ENCODE results near the gene PRODH2.

The PRODH2 gene

GRCh38 chr19:35853038-35853756, 40.6 kb upstream of the PRODH2 start:
- no peaks in the 10 kb centered on the region for H3F3A ChIP-seq (ENCODE audit: control insufficient read depth, insufficient read depth)
- H3K4me3 ChIP-seq (ENCODE audit: low read length): no peak overlapping the region
- H3K9me3 ChIP-seq (ENCODE audit: control insufficient read depth, insufficient read depth, low read length): no peaks in the 10 kb centered on the region
- H3K9me2 ChIP-seq (replicated peaks; ENCODE audit: control insufficient read depth, low read length): no peaks in the 10 kb centered on the region
- H3K36me3 ChIP-seq (ENCODE audit: control insufficient read depth, low read length): no peaks in the 10 kb centered on the region
- peaks cover 11% of the 10 kb centered on the region for H3K27me3 ChIP-seq (ENCODE audit: control insufficient read depth, low read length)
- no peak for TF ChIP-seq CTCF (IDR thresholded peaks at IDR 0.05; ENCODE audit: low read depth, low read length, poor library complexity, severe bottlenecking)
- TF ChIP-seq EZH2phosphoT487 (IDR thresholded peaks at IDR 0.05; ENCODE audit: borderline replicate concordance, low read length): no peak
- H3K4me1 ChIP-seq (ENCODE audit: control insufficient read depth, low read length): peaks cover 20% of the 10 kb centered on the region
- no peak overlapping the region for H3K27ac ChIP-seq (ENCODE audit: low read depth, low read length)
- H3K4me2 ChIP-seq (ENCODE audit: low read length): no peak overlapping the region
- no peaks in the 10 kb centered on the region for H3K79me2 ChIP-seq (ENCODE audit: control insufficient read depth, low read length)
- no peaks in the 10 kb centered on the region for H4K20me1 ChIP-seq (ENCODE audit: control insufficient read depth, insufficient read depth, low read depth, low read length)

GRCh38 chr19:35852029-35852780, 39.6 kb upstream of the PRODH2 start, which contains the start of gene NPHS1:
Gene NPHS1 (minus strand): TSS chr19:35852504. CDS start chr19:35851837, 667 bp downstream.
- Histone ChIP-seq H3K9me2 (replicated peaks; ENCODE audit: control insufficient read depth, low read length) (no peaks in the 10 kb centered on the region), H3K79me2 (ENCODE audit: control insufficient read depth, low read length) (no peaks in the 10 kb centered on the region), H3K4me2 (ENCODE audit: low read length) (no peak within 1 kb of the TSS), H3K9me3 (ENCODE audit: control insufficient read depth, insufficient read depth, low read length) (no peaks in the 10 kb centered on the region), H3K4me1 (ENCODE audit: control insufficient read depth, low read length) (peaks cover 14% of the 10 kb centered on the region), H3K4me3 (ENCODE audit: low read length) (no peak within 1 kb of the TSS), H3K27me3 (ENCODE audit: control insufficient read depth, low read length) (peaks cover 11% of the 10 kb centered on the region), H3F3A (ENCODE audit: control insufficient read depth, insufficient read depth) (no peaks in the 10 kb centered on the region), H4K20me1 (ENCODE audit: control insufficient read depth, insufficient read depth, low read depth, low read length) (no peaks in the 10 kb centered on the region), H3K27ac (ENCODE audit: low read depth, low read length) (no peak within 1 kb of the TSS), H3K36me3 (ENCODE audit: control insufficient read depth, low read length) (no peaks in the 10 kb centered on the region)
- no peak for TF ChIP-seq CTCF (IDR thresholded peaks at IDR 0.05; ENCODE audit: low read depth, low read length, poor library complexity, severe bottlenecking)
- TF ChIP-seq EZH2phosphoT487 (IDR thresholded peaks at IDR 0.05; ENCODE audit: borderline replicate concordance, low read length): no peak

GRCh38 chr19:35851213-35852028, 38.8 kb upstream of the PRODH2 start:
- H4K20me1 ChIP-seq (ENCODE audit: control insufficient read depth, insufficient read depth, low read depth, low read length): no peaks in the 10 kb centered on the region
- H3K4me2 ChIP-seq (ENCODE audit: low read length): no peak overlapping the region
- H3K4me3 ChIP-seq (ENCODE audit: low read length): no peak overlapping the region
- no peaks in the 10 kb centered on the region for H3K36me3 ChIP-seq (ENCODE audit: control insufficient read depth, low read length)
- no peaks in the 10 kb centered on the region for H3K79me2 ChIP-seq (ENCODE audit: control insufficient read depth, low read length)
- peaks cover 8% of the 10 kb centered on the region for H3K4me1 ChIP-seq (ENCODE audit: control insufficient read depth, low read length)
- H3K27ac ChIP-seq (ENCODE audit: low read depth, low read length): no peak overlapping the region
- H3K9me2 ChIP-seq (replicated peaks; ENCODE audit: control insufficient read depth, low read length): no peaks in the 10 kb centered on the region
- peak; percentile 57 for TF ChIP-seq CTCF (IDR thresholded peaks at IDR 0.05; ENCODE audit: low read depth, low read length, poor library complexity, severe bottlenecking)
- no peak for TF ChIP-seq EZH2phosphoT487 (IDR thresholded peaks at IDR 0.05; ENCODE audit: borderline replicate concordance, low read length)
- H3K9me3 ChIP-seq (ENCODE audit: control insufficient read depth, insufficient read depth, low read length): no peaks in the 10 kb centered on the region
- peaks cover 13% of the 10 kb centered on the region for H3K27me3 ChIP-seq (ENCODE audit: control insufficient read depth, low read length)
- no peaks in the 10 kb centered on the region for H3F3A ChIP-seq (ENCODE audit: control insufficient read depth, insufficient read depth)
